WTC11 (cell line): Measurements from ENCODE around the gene CMTM2. TPM values are rescaled to one million over a fixed set of nuclear protein-coding genes. Genes with fewer than 3 reads are reported as not detected.
"Not testable (repeated sequence)": the region's sequence is repeated elsewhere in the genome, so short reads cannot be mapped to it uniquely, and the experiment has no call there.

Experiments
- ATAC-seq: fragments of 200-7000 bp; cut with Tn5 transposase; 2 replicates; pipeline ENCODE4 v1.10.0; 2021; ENCODE audit warnings: mild to moderate bottlenecking, moderate library complexity
- CTCF ChIA-PET: fragments of 300-600 bp; sonication (Branson Sonifier 250); formaldehyde crosslinking; loops from one replicate; lab custom pipeline; 2021; ENCODE audit warnings: antibody characterized with exemption; lab: Charles Lee
- POLR2A ChIA-PET: fragments of 350-600 bp; sonication (Branson Sonifier 250); formaldehyde crosslinking; loops from one replicate; lab custom pipeline; 2021; ENCODE audit warnings: antibody characterized with exemption; lab: Charles Lee
- DNase-seq: peaks from one replicate; pipeline ENCODE4 v3.0.0; 2021; ENCODE audit warnings: low spot score
- H3K27ac Mint-ChIP-seq: 2 replicates; pipeline ENCODE4 v1.8.0; 2021; ENCODE audit warnings: mixed read lengths
- H3K27me3 Mint-ChIP-seq: 2 replicates; pipeline ENCODE4 v1.8.0; 2021; ENCODE audit warnings: low read depth, mild to moderate bottlenecking, moderate library complexity, mixed read lengths
- H3K36me3 Mint-ChIP-seq: 2 replicates; pipeline ENCODE4 v1.8.0; 2021; ENCODE audit warnings: mixed read lengths
- H3K4me1 Mint-ChIP-seq: 2 replicates; pipeline ENCODE4 v1.8.0; 2022; ENCODE audit warnings: mixed read lengths
- H3K4me3 Mint-ChIP-seq: 2 replicates; pipeline ENCODE4 v1.8.0; 2021; ENCODE audit warnings: mild to moderate bottlenecking, moderate library complexity, mixed read lengths
- H3K9me3 Mint-ChIP-seq: 2 replicates; pipeline ENCODE4 v1.8.0; 2021; ENCODE audit warnings: mixed read lengths
- CREB1 ChIP-seq: sonication (generic); formaldehyde crosslinking; IDR thresholded peaks from 2 replicates; pipeline ENCODE4 v1.8.0; 2023; ENCODE audit warnings: mild to moderate bottlenecking, missing genetic modification reagents
- ELF4 ChIP-seq: sonication (generic); formaldehyde crosslinking; IDR thresholded peaks from 2 replicates; pipeline ENCODE4 v1.8.1; 2022; ENCODE audit warnings: low read depth, mild to moderate bottlenecking, moderate library complexity, missing genetic modification reagents
- GRHL2 ChIP-seq: fragments of 250-450 bp; sonication (Bioruptor Pico); IDR thresholded peaks from 2 replicates; pipeline ENCODE4 v1.8.0; 2022; ENCODE audit warnings: mild to moderate bottlenecking, moderate library complexity; ENCODE audit not compliant: insufficient replicate concordance, severe bottlenecking
- JUN ChIP-seq: sonication (generic); formaldehyde crosslinking; IDR thresholded peaks from 2 replicates; pipeline ENCODE4 v1.8.0; 2023; ENCODE audit warnings: mild to moderate bottlenecking, missing genetic modification reagents
- KAT7 ChIP-seq: sonication (generic); formaldehyde crosslinking; IDR thresholded peaks from 2 replicates; pipeline ENCODE4 v1.8.1; 2023; ENCODE audit warnings: missing genetic modification reagents, mild to moderate bottlenecking, borderline replicate concordance
- NFATC4 ChIP-seq: fragments of 250-450 bp; sonication (Bioruptor Pico); IDR thresholded peaks from 2 replicates; pipeline ENCODE4 v1.9.0; 2021; ENCODE audit warnings: mild to moderate bottlenecking
- NR3C1 ChIP-seq: sonication (generic); formaldehyde crosslinking; conservative IDR thresholded peaks from 2 replicates; pipeline ENCODE4 v1.8.1; 2023; ENCODE audit warnings: low read depth, mild to moderate bottlenecking, missing genetic modification reagents
- RORB ChIP-seq: fragments of 250-450 bp; sonication (Bioruptor Pico); IDR thresholded peaks from 2 replicates; pipeline ENCODE4 v1.9.0; 2021; ENCODE audit warnings: mild to moderate bottlenecking
- TEAD1 ChIP-seq: sonication (generic); formaldehyde crosslinking; IDR thresholded peaks from 2 replicates; pipeline ENCODE4 v1.8.0; 2022; ENCODE audit warnings: mild to moderate bottlenecking, missing genetic modification reagents
- ZNF219 ChIP-seq: sonication (generic); formaldehyde crosslinking; IDR thresholded peaks from 2 replicates; pipeline ENCODE4 v1.8.0; 2023; ENCODE audit warnings: missing genetic modification reagents, mild to moderate bottlenecking, borderline replicate concordance
- ZNF317 ChIP-seq: sonication (generic); formaldehyde crosslinking; IDR thresholded peaks from 2 replicates; pipeline ENCODE4 v1.8.1; 2023; ENCODE audit warnings: low read depth, mild to moderate bottlenecking, moderate library complexity, missing genetic modification reagents, borderline replicate concordance
- total RNA-seq: library from RNA; stranded (reverse); gene quantifications from 3 replicates; pipeline ENCODE4 v1.2.3, GENCODE V29; 2021
- TF ChIP-seq, protein P1 (sequence below): sonication (generic); formaldehyde crosslinking; IDR thresholded peaks from 2 replicates; pipeline ENCODE4 v1.8.0; 2022; ENCODE audit warnings: mild to moderate bottlenecking, missing genetic modification reagents
- TF ChIP-seq, protein P2 (sequence below): sonication (generic); formaldehyde crosslinking; IDR thresholded peaks from 2 replicates; pipeline ENCODE4 v1.8.0; 2022; ENCODE audit warnings: missing genetic modification reagents
- TF ChIP-seq, protein P3 (sequence below): fragments of 250-450 bp; sonication (Bioruptor Pico); IDR thresholded peaks from 2 replicates; pipeline ENCODE4 v1.8.0; 2021; ENCODE audit warnings: mild to moderate bottlenecking
- TF ChIP-seq, protein P4 (sequence below): sonication (generic); formaldehyde crosslinking; IDR thresholded peaks from 2 replicates; pipeline ENCODE4 v1.8.0; 2023; ENCODE audit warnings: missing genetic modification reagents, mild to moderate bottlenecking, borderline replicate concordance
- TF ChIP-seq, protein P5 (sequence below): fragments of 250-450 bp; sonication (Bioruptor Pico); IDR thresholded peaks from 2 replicates; pipeline ENCODE4 v1.9.0; 2021; ENCODE audit warnings: mild to moderate bottlenecking
- TF ChIP-seq, protein P6 (sequence below): fragments of 250-450 bp; sonication (Bioruptor Pico); conservative IDR thresholded peaks from 2 replicates; pipeline ENCODE4 v1.9.0; 2021; ENCODE audit warnings: mild to moderate bottlenecking

CMTM2 gene
- total RNA-seq, 1 experiment from 2014 or later, result not detected

DNA sequence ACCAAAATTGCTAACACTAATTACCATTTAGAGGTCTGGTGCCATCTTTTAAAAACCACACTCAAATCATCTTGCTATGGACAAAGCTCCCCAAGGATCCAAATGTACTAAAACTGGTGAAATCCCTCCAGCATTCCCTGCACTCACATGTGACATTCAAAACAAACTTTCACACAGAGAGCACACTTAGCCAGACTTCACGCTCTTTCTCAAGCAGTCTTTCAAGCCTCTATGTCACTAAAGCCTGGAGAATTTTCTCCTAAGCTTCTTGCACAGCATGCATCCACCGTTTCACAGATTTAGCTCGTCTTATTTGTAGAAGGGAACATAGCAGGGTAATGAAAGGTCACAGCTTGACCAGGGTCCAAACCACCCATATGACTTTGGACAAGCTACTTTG, 44.5 kb downstream of the CMTM2 start (continued):
- no peak for TF ChIP-seq NR3C1
- TF ChIP-seq ZNF317, result no peak
- TF ChIP-seq, protein P1, sequence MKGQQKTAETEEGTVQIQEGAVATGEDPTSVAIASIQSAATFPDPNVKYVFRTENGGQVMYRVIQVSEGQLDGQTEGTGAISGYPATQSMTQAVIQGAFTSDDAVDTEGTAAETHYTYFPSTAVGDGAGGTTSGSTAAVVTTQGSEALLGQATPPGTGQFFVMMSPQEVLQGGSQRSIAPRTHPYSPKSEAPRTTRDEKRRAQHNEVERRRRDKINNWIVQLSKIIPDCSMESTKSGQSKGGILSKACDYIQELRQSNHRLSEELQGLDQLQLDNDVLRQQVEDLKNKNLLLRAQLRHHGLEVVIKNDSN (CRISPR knock-in tag), result no peak
- TF ChIP-seq ELF4 (CRISPR knock-in tag), result no peak
- TF ChIP-seq, protein P2, sequence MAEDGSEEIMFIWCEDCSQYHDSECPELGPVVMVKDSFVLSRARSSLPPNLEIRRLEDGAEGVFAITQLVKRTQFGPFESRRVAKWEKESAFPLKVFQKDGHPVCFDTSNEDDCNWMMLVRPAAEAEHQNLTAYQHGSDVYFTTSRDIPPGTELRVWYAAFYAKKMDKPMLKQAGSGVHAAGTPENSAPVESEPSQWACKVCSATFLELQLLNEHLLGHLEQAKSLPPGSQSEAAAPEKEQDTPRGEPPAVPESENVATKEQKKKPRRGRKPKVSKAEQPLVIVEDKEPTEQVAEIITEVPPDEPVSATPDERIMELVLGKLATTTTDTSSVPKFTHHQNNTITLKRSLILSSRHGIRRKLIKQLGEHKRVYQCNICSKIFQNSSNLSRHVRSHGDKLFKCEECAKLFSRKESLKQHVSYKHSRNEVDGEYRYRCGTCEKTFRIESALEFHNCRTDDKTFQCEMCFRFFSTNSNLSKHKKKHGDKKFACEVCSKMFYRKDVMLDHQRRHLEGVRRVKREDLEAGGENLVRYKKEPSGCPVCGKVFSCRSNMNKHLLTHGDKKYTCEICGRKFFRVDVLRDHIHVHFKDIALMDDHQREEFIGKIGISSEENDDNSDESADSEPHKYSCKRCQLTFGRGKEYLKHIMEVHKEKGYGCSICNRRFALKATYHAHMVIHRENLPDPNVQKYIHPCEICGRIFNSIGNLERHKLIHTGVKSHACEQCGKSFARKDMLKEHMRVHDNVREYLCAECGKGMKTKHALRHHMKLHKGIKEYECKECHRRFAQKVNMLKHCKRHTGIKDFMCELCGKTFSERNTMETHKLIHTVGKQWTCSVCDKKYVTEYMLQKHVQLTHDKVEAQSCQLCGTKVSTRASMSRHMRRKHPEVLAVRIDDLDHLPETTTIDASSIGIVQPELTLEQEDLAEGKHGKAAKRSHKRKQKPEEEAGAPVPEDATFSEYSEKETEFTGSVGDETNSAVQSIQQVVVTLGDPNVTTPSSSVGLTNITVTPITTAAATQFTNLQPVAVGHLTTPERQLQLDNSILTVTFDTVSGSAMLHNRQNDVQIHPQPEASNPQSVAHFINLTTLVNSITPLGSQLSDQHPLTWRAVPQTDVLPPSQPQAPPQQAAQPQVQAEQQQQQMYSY (CRISPR knock-in tag), result no peak
- TF ChIP-seq CREB1, result no peak
- TF ChIP-seq RORB, result no peak
- no peak for TF ChIP-seq ZNF219 (CRISPR knock-in tag)
- no peak for TF ChIP-seq GRHL2
- no peak for TF ChIP-seq TEAD1 (CRISPR knock-in tag)
- TF ChIP-seq, protein P3, sequence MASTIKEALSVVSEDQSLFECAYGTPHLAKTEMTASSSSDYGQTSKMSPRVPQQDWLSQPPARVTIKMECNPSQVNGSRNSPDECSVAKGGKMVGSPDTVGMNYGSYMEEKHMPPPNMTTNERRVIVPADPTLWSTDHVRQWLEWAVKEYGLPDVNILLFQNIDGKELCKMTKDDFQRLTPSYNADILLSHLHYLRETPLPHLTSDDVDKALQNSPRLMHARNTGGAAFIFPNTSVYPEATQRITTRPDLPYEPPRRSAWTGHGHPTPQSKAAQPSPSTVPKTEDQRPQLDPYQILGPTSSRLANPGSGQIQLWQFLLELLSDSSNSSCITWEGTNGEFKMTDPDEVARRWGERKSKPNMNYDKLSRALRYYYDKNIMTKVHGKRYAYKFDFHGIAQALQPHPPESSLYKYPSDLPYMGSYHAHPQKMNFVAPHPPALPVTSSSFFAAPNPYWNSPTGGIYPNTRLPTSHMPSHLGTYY (CRISPR knock-in tag), result no peak

DNA sequence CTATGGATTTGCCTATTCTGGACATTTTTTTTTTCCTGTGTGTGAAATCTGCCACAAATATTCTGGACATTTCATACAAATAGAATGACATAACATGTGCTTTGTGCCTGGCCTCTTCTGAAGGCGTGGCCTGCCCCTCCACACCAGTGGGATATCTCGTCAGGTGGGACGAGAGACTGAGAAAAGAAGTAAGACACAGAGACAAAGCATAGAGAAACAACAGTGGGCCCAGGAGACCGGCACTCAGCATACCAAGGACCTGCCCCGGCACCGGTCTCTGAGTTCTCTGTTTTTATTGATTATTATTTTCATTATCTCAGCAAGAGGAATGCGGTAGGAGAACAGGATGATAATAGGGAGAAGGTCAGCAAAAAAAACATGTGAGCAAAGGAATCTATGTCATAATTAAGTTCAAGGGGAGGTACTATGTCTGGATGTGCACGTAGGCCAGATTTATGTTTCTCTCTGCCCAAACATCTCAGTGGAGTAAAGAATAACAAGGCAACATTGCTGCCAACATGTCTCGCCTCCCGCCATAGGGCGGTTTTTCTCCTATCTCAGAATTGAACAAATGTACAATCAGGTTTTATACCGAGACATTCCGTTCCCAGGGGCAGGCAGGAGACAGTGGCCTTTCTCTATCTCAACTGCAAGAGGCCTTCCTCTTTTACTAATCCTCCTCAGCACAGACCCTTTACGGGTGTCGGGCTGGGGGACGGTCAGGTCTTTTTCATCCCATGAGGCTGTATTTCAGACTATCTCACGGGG, 48.5 kb downstream of the CMTM2 start:
- H3K27ac Mint-ChIP-seq, H3K27me3 Mint-ChIP-seq, H3K4me1 Mint-ChIP-seq, ATAC-seq, H3K4me3 Mint-ChIP-seq, DNase-seq, POLR2A ChIA-PET, CTCF ChIA-PET, H3K9me3 Mint-ChIP-seq: not testable (repeated sequence)
- H3K36me3 Mint-ChIP-seq, result peaks cover 30% of the 10 kb centered on the region

DNA sequence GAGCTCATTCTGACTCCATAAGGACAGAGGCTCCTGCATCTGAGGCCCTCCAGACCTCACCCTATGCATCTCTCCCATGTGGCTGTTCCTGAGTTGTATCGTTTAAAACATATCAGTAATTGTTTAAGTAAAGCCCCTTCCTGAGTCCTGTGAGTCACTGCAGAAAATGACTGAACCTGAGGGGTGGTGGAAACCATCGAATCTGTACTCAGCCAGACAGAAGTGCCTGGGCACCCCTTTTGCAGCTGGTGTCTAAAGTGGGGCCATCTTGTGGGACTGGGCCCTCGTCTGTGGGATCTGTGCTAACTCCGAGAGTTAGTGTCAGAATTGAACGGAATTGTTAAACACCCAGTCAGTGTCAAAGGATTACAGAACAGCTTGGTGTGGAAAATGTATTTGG, 50.6 kb downstream of the CMTM2 start:
- Mint-ChIP-seq H3K27ac (no peak overlapping the region), H3K9me3 (no peaks in the 10 kb centered on the region), H3K36me3 (peaks cover 39% of the 10 kb centered on the region), H3K4me1 (0 out of 2 replicates have a peak, but pooled peaks cover 3% of the 10 kb centered on the region), H3K27me3 (no peaks in the 10 kb centered on the region), H3K4me3 (no peak overlapping the region)
- ATAC-seq, result no peak
- CTCF ChIA-PET, result interaction anchor here (0.7 kb wide), 1 partner anchor 21 kb away, joined by 5 read pairs; no protein-coding TSS in a partner anchor
- TF ChIP-seq, protein P4, sequence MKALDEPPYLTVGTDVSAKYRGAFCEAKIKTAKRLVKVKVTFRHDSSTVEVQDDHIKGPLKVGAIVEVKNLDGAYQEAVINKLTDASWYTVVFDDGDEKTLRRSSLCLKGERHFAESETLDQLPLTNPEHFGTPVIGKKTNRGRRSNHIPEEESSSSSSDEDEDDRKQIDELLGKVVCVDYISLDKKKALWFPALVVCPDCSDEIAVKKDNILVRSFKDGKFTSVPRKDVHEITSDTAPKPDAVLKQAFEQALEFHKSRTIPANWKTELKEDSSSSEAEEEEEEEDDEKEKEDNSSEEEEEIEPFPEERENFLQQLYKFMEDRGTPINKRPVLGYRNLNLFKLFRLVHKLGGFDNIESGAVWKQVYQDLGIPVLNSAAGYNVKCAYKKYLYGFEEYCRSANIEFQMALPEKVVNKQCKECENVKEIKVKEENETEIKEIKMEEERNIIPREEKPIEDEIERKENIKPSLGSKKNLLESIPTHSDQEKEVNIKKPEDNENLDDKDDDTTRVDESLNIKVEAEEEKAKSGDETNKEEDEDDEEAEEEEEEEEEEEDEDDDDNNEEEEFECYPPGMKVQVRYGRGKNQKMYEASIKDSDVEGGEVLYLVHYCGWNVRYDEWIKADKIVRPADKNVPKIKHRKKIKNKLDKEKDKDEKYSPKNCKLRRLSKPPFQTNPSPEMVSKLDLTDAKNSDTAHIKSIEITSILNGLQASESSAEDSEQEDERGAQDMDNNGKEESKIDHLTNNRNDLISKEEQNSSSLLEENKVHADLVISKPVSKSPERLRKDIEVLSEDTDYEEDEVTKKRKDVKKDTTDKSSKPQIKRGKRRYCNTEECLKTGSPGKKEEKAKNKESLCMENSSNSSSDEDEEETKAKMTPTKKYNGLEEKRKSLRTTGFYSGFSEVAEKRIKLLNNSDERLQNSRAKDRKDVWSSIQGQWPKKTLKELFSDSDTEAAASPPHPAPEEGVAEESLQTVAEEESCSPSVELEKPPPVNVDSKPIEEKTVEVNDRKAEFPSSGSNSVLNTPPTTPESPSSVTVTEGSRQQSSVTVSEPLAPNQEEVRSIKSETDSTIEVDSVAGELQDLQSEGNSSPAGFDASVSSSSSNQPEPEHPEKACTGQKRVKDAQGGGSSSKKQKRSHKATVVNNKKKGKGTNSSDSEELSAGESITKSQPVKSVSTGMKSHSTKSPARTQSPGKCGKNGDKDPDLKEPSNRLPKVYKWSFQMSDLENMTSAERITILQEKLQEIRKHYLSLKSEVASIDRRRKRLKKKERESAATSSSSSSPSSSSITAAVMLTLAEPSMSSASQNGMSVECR (CRISPR knock-in tag), result no peak
- TF ChIP-seq NFATC4 (CRISPR knock-in tag) (no peak), KAT7 (CRISPR knock-in tag) (no peak), JUN (CRISPR knock-in tag) (no peak), ZNF317 (no peak)
- TF ChIP-seq, protein P5, sequence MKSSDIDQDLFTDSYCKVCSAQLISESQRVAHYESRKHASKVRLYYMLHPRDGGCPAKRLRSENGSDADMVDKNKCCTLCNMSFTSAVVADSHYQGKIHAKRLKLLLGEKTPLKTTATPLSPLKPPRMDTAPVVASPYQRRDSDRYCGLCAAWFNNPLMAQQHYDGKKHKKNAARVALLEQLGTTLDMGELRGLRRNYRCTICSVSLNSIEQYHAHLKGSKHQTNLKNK (CRISPR knock-in tag), result no peak
- TF ChIP-seq, protein P6, sequence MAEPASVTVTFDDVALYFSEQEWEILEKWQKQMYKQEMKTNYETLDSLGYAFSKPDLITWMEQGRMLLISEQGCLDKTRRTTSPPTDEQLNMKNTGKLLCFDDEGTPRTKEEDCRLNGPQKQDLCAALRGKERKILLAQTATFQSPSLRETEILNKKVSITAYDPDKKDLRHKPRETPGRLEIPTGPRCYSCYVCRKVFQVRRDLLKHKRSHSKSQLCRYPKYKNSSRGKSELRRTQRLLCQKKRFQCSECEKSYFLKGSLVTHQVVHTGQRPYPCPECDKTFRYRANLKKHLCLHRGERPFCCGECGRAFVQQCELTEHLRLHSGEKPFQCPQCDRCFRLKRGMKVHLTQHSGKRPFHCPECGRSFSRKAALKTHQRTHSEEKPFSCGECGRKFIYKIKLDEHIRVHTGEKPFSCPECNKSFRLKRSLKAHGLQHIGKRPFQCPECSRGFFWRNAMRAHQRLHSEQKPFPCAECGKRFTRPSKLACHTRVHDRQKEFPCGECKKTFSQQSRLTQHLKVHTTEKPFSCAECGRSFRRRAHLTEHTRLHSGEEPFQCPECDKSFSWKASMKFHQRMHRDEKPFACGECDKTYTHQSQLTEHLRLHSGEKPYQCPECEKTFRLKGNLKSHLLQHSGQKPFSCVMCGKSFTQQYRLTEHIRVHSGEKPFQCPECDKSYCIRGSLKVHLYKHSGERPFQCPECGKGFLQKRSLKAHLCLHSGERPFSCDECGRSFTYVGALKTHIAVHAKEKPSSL (CRISPR knock-in tag), result no peak
- TF ChIP-seq, all 79 proteins: peak for 0
- DNase-seq, result no peak
- POLR2A ChIA-PET, result interaction anchor here (0.6 kb wide), 1 partner anchor 83 kb away, joined by 3 read pairs; no protein-coding TSS in a partner anchor
